Ishikawa (cell line): ENCODE measurements around the gene CIROP.

Experiments
- CEBPB ChIP-seq: IDR thresholded peaks from 2 replicates; pipeline ENCODE4 v1.6.1; 2012
- CREB1 ChIP-seq: IDR thresholded peaks from 2 replicates; pipeline ENCODE4 v1.6.1; 2012; ENCODE audit warnings: low read depth
- EGR1 ChIP-seq: IDR thresholded peaks from 2 replicates; pipeline ENCODE4 v1.6.1; 2012
- EP300 ChIP-seq: IDR thresholded peaks from 2 replicates; pipeline ENCODE4 v1.6.1; 2012; ENCODE audit warnings: borderline replicate concordance
- FOXM1 ChIP-seq: IDR thresholded peaks from 2 replicates; pipeline ENCODE4 v1.6.1; 2012; ENCODE audit warnings: low read depth, borderline replicate concordance
- NFIC ChIP-seq: IDR thresholded peaks from 2 replicates; pipeline ENCODE4 v1.6.1; 2012
- RAD21 ChIP-seq: IDR thresholded peaks from 2 replicates; pipeline ENCODE4 v1.6.1; 2012; ENCODE audit warnings: low read depth
- REST ChIP-seq: IDR thresholded peaks from 2 replicates; pipeline ENCODE4 v1.6.1; 2012; ENCODE audit warnings: low read depth, mild to moderate bottlenecking
- TAF1 ChIP-seq: IDR thresholded peaks from 2 replicates; pipeline ENCODE4 v1.6.1; 2012; ENCODE audit warnings: low read depth, mild to moderate bottlenecking
- TCF12 ChIP-seq: IDR thresholded peaks from 2 replicates; pipeline ENCODE4 v1.6.1; 2012; ENCODE audit warnings: low read depth
- TEAD4 ChIP-seq: IDR thresholded peaks from 2 replicates; pipeline ENCODE4 v1.6.1; 2012
- USF1 ChIP-seq: IDR thresholded peaks from 2 replicates; pipeline ENCODE4 v1.6.1; 2012
- YY1 ChIP-seq: IDR thresholded peaks from 2 replicates; pipeline ENCODE4 v1.6.1; 2012; ENCODE audit warnings: low read depth
- ZBTB7A ChIP-seq: IDR thresholded peaks from 2 replicates; pipeline ENCODE4 v1.6.1; 2012; ENCODE audit warnings: low read depth
- TF ChIP-seq, protein P1 (sequence below): IDR thresholded peaks from 2 replicates; pipeline ENCODE4 v1.6.1; 2012

The CIROP gene

DNA sequence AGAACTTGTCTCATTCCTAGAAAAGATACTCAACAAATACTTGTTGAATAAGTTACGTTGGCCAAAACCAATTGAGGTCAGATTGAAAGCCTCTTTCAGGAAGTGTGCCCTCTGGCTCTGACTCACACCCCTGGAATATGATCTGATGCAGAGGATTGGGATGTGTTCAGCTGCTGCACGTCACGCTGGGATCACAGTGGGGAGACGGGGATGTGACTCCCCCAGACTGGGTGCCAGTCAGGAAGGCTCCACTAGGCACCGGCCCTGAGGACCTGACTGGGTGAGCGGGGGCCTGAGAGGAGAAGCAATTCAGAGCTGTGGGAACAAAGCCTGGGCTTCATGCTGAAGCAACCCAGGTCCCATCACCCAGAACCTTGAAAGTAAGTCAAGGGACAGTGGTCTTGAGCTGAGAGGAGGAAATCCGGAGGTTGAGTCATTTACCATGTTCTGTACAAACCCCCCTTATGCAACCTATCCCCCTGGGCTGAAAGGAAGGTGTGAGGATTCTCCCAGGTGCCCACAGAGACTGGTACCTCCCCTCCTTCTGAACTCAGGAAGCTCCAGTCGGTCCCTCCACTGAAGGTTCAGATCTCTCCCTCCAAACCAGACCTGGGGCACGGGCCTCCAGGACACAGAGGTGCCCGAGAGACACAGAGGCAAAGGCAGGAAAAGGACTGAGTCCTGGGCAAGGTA is 10.4 kb upstream of the CIROP start:
- no peak for TF ChIP-seq USF1
- TF ChIP-seq TAF1 = no peak
- TF ChIP-seq FOXM1 = no peak
- TF ChIP-seq ZBTB7A = no peak
- no peak for TF ChIP-seq TCF12
- no peak for TF ChIP-seq NFIC
- no peak for TF ChIP-seq YY1
- TF ChIP-seq RAD21 = no peak
- TF ChIP-seq CEBPB = no peak
- no peak for TF ChIP-seq CREB1
- TF ChIP-seq TEAD4 = no peak
- no peak for TF ChIP-seq EGR1
- TF ChIP-seq REST = no peak
- no peak for TF ChIP-seq EP300
- TF ChIP-seq, protein P1, sequence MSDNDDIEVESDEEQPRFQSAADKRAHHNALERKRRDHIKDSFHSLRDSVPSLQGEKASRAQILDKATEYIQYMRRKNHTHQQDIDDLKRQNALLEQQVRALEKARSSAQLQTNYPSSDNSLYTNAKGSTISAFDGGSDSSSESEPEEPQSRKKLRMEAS = no peak

DNA sequence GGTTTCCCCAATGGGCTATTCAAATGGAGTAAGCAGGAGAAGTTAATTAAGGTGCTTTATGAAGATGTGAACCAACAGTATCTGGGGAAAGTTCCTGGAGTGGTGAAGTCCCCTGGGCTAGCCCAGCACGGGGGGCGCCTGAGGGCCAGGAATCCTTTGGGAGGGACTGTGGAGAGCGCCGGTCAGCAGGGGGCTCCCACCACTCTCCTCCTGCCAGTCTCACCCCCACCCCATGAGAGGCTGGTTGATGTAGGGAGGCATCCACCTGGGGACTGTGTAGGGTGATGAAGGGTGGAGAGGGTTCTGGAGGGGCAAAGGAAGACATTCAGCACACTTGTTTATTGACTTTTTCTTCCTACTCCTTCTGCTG is 9.9 kb upstream of the CIROP start:
- TF ChIP-seq TEAD4 (no peak), ZBTB7A (no peak), EGR1 (no peak), NFIC (no peak), TCF12 (no peak), REST (no peak), EP300 (no peak), CREB1 (no peak), TAF1 (no peak), CEBPB (no peak), RAD21 (no peak), YY1 (no peak), FOXM1 (no peak), USF1 (no peak)
- TF ChIP-seq, protein P1 = no peak

DNA sequence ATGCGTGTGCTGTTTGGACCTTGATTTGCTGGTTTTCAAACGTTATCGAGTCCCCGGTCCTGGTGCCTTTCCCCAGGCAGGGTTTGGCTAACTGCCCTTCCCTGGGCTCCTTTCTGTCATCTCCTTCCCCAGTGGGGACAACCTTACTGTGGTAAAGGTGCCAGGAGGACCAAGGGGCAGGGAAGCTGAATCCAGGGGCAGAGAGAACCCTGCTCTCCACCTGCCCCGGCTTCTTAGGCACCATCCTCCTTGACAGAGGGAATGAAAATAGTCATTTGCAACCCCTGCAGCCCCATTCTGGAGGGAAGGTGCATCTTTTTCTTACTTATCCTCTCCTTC is 9.3 kb upstream of the CIROP start:
- TF ChIP-seq EGR1 = no peak
- TF ChIP-seq USF1 = no peak
- TF ChIP-seq NFIC = no peak
- no peak for TF ChIP-seq TAF1
- no peak for TF ChIP-seq FOXM1
- TF ChIP-seq EP300 = no peak
- no peak for TF ChIP-seq TCF12

DNA sequence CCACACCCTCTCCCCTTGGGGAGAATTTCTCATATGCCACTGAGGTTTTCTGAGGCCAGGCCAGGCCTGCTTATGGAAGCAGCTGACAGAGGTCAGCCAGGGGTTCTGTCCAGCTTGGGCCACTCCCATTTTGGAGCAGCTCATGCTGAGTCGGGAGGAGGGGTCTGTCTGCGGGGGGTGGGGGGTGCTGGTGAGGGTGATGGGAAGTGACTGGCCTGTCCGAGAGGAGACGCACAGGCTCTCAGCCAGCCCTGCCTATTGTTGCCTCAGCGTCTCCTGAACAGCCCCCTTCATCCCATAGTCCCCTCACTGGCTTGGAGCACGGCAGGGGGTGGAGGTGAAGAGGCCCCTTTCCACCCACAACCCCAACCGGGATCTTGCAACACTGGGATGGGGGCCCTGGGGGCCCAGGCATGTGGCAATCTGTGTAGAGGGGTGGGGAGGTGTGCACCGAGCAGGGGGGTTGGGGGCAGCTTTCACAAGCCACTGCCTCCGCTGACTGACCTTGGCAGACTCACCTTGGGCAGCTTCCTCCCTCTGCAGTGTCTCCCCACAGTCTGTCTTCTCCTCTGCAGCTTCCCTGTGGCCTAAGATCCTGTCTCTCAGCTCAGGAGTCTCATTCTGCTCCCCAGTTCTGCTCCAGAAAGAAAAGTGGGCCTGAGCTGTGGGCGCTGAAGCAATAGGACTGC is 8.8 kb upstream of the CIROP start:
- TF ChIP-seq USF1 (no peak), FOXM1 (no peak), NFIC (no peak), ZBTB7A (no peak), YY1 (no peak), TEAD4 (no peak), EP300 (no peak), CREB1 (no peak), TCF12 (no peak), REST (no peak), RAD21 (no peak), TAF1 (no peak), EGR1 (no peak), CEBPB (no peak)
- TF ChIP-seq, protein P1 = no peak
